Pancreas (tissue), 10 donors: Measurements from ENCODE around the gene CNTD1. TPM values are rescaled to one million over a fixed set of nuclear protein-coding genes. Genes with fewer than 3 reads are reported as not detected.

Experiments
- ATAC-seq, 4 donors: fragments of 200-7000 bp; cut with Tn5 transposase; one replicate each; pipeline versions ENCODE4 v1.8.0 to v1.9.1; 2020; ENCODE audit warnings: mild to moderate bottlenecking in 4 of 4, moderate library complexity in 4 of 4
- DNase-seq, 6 donors: peaks; one replicate each; pipeline ENCODE4 v3.0.0-alpha.2; 2020
- FAIRE-seq: peaks from 2 replicates; lab custom pipeline; 2012; peaks lifted over from hg19 to GRCh38; lab: Jason Lieb, UNC
- H3K27ac ChIP-seq, 4 donors: fragments of 200-600 bp; sonication (generic); 1 replicate in 3 of 4; 2 replicates in 1 of 4; pipeline versions ENCODE4 v1.5.0 to v1.8.0; 2020
- H3K27me3 ChIP-seq, 4 donors: fragments of 200-600 bp; one replicate each; pipeline ENCODE4 v1.8.0; 2021
- H3K36me3 ChIP-seq, 3 donors: fragments of 200-600 bp; sonication (generic) in 1 of 3; one replicate each; pipeline versions ENCODE4 v1.5.0 to v1.8.0; 2020 to 2021
- H3K4me1 ChIP-seq, 3 donors: fragments of 200-600 bp; one replicate each; pipeline ENCODE4 v1.8.0; 2021
- H3K4me3 ChIP-seq, 4 donors: fragments of 200-600 bp; sonication (generic) in 2 of 4; one replicate each; pipeline versions ENCODE4 v1.5.0 to v1.8.0; 2020 to 2021
- H3K9me3 ChIP-seq, 4 donors: fragments of 200-600 bp; one replicate each; pipeline ENCODE4 v1.8.0; 2021
- WGBS, 2 donors: extraction: QIAGEN DNeasy Blood & Tissue Kit; methylation state at CpG; one replicate each; pipeline ENCODE4 v1.1.7; 2013; 5-methylcytosine and 5-hydroxymethylcytosine counted together
- intact Hi-C, 3 donors: fragments of 100-400 bp; cut with DNase I; formaldehyde crosslinking; loops; one replicate each; pipeline versions ENCODE4 v1.11.1 to v1.14.2; 2022
- polyA plus RNA-seq, 2 donors: library from polyadenylated mRNA; stranded (reverse); fragments of 200-250 nt; gene quantifications; one replicate each; pipeline ENCODE4 v1.2.3, GENCODE V29; 2013
- total RNA-seq, 6 donors: library from RNA; stranded (reverse); fragmentation: NEBNext Ultra II Directional in 4 of 6; extraction: Animal tissue kit (Norgen Biotek cat#: 25700) in 4 of 6; gene quantifications; one replicate each; pipeline versions ENCODE4 v1.2.1 to v1.2.4, GENCODE V29; 2021 to 2023
- TF ChIP-seq, protein P1 (sequence below), 4 donors: fragments of 200-600 bp; sonication (generic) in 3 of 4; IDR thresholded peaks; one replicate each; pipeline versions ENCODE4 v1.5.0 to v1.8.0; 2021; ENCODE audit warnings: antibody characterized with exemption in 4 of 4
- donor health status: healthy with polysubstance abuse.
- donor health status: DM: no; HTN: no; CAD: no; lungs with moderate emphysema.
- donor health status: DM: no; HTN: no; CAD: no.
- donor health status: control.
- donor health status: control.
- donor health status: Bipolar disorder and iron deficiency.
- donor health status: DM: yes; HTN: yes; CAD: no.
- donor health status: DM: no; HTN: no; CAD: no.
- donor health status: DM: no; HTN: no; CAD: no.
- donor health status: DM: yes; HTN: yes; CAD: no.

CNTD1 gene
- total and polyA plus RNA-seq, 8 donors: 0.13 to 0.78 (median 0.45) TPM

DNA sequence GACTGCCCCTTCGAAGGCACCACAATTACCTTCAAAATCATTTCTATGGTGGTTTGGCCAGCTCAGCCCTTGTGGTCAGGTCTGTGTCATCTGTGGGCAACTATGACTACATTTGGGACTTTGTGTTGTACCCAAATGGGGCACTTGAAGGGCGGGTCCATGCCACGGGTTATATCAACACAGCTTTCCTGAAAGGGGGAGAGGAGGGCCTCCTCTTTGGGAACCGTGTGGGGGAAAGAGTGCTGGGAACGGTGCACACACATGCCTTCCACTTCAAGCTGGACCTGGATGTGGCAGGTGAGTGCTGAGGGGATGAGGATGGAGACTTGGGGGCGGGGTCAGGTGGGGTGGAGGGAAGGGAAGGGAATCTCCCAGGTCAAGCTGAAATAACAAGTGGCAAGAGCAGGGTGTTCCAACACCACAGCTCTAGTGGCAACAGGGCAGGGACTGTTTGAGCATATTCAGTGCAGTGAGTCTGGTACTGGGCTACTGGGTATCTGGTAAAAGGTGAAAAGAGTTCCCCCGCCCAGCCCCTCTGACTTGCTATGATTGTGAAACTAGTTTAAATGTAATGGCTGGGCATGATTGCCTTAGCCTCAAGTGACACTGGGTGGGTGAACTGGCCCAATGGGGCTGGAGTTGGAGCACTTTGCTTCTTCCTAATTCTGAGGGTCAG, 47.4 kb downstream of the CNTD1 start:
- FAIRE-seq: no peak
- Histone ChIP-seq H3K9me3 (no peaks in the 10 kb centered on the region), H3K36me3 (peaks cover 5 to 22% (median 16%) of the 10 kb centered on the region in 3 donors), H3K27me3 (no peaks in the 10 kb centered on the region), H3K27ac (no peak overlapping the region), H3K4me3 (no peak overlapping the region), H3K4me1 (no peaks in the 10 kb centered on the region)
- ATAC-seq: peak in 1 of 4 donors; percentile 5
- WGBS, 2 donors: 73 to 82% methylated on average over 7 of the region's 7 CpGs
- no peak for DNase-seq
- intact Hi-C loops: loop anchor here in 2 of 3 donors (5.0 kb wide), 2 partner anchors 86 to 91 kb away; no protein-coding TSS in a partner anchor
- TF ChIP-seq, protein P1, sequence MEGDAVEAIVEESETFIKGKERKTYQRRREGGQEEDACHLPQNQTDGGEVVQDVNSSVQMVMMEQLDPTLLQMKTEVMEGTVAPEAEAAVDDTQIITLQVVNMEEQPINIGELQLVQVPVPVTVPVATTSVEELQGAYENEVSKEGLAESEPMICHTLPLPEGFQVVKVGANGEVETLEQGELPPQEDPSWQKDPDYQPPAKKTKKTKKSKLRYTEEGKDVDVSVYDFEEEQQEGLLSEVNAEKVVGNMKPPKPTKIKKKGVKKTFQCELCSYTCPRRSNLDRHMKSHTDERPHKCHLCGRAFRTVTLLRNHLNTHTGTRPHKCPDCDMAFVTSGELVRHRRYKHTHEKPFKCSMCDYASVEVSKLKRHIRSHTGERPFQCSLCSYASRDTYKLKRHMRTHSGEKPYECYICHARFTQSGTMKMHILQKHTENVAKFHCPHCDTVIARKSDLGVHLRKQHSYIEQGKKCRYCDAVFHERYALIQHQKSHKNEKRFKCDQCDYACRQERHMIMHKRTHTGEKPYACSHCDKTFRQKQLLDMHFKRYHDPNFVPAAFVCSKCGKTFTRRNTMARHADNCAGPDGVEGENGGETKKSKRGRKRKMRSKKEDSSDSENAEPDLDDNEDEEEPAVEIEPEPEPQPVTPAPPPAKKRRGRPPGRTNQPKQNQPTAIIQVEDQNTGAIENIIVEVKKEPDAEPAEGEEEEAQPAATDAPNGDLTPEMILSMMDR (IDR thresholded peaks at IDR 0.05): no peak

DNA sequence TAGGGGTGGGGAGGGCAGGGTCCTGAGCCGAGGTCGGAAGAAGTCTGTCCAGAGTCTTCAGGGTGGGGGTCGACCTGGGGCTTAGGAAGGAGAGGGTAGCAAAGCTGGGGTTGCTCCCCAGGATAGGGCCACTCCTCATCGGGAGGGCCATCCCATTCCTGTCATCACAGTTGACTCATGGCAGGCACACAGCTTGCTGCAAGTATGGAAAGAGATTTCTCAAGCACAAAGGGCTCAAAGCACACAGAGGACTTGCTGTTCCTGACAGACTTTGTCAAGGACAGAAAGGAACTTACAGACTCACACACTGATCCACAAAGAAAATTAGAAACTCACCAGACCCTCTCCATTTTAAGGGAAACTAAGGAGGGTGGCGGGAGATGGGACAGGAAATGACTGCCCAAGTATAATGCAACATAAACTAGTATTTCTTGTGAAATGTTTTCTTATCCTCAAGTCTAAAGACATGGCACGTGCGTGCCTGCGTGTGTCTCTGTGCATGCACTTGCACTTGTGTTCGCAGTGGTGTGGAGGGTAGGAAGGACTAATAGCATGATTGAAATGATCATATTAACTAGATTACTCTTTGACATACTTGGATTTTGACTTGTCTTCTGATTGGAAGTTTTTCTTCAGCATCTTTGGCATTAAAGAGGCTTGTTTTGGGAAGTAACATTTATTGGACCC, 48.1 kb downstream of the CNTD1 start:
- no peaks in the 10 kb centered on the region for H3K27me3 ChIP-seq
- H3K4me1 ChIP-seq: no peaks in the 10 kb centered on the region
- TF ChIP-seq, protein P1 (IDR thresholded peaks at IDR 0.05): no peak
- peak in 2 of 4 donors; percentile 8 to 15 for ATAC-seq
- H3K4me3 ChIP-seq: no peak overlapping the region
- DNase-seq: no peak
- no peaks in the 10 kb centered on the region for H3K9me3 ChIP-seq
- no peak overlapping the region for H3K27ac ChIP-seq
- FAIRE-seq: no peak
- H3K36me3 ChIP-seq: peaks cover 5 to 15% (median 10%) of the 10 kb centered on the region in 3 donors
- intact Hi-C loops: loop anchor here in 2 of 3 donors (5.0 kb wide), 2 partner anchors 86 to 91 kb away; no protein-coding TSS in a partner anchor
- WGBS, 2 donors: 60 to 75% methylated on average over 9 of the region's 9 CpGs

DNA sequence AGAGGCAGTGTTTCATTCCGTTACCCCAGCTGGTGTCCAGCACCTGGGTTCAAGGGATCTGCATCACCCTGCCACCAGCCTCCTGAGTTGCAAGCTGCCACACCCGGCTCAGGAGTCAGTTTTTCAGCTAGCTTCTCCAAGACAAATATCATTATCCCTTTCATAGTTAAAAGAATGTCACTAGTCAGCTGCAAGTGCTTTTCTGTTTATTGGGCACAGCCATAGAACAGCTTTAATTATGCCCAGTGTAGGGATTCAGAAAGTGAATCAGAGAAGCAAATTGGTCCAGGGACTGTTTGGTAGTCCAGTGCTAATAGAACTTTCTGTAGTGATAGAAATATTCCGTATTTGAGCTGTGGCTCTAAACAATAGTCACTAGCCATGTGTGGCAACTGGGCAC, 49.4 kb downstream of the CNTD1 start:
- TF ChIP-seq, protein P1 (IDR thresholded peaks at IDR 0.05): no peak
- Histone ChIP-seq H3K27ac (no peak overlapping the region), H3K36me3 (peaks cover 2 to 7% (median 5%) of the 10 kb centered on the region in 3 donors), H3K4me1 (no peaks in the 10 kb centered on the region), H3K9me3 (no peaks in the 10 kb centered on the region), H3K4me3 (no peak overlapping the region), H3K27me3 (no peaks in the 10 kb centered on the region)
- FAIRE-seq (no peak), ATAC-seq (no peak), DNase-seq (no peak)
- intact Hi-C loops: loop anchor here in 2 of 3 donors (5.0 kb wide), 2 partner anchors 84 to 89 kb away; no protein-coding TSS in a partner anchor
- WGBS, 2 donors: 46 to 62% methylated on average over 3 of the region's 3 CpGs

DNA sequence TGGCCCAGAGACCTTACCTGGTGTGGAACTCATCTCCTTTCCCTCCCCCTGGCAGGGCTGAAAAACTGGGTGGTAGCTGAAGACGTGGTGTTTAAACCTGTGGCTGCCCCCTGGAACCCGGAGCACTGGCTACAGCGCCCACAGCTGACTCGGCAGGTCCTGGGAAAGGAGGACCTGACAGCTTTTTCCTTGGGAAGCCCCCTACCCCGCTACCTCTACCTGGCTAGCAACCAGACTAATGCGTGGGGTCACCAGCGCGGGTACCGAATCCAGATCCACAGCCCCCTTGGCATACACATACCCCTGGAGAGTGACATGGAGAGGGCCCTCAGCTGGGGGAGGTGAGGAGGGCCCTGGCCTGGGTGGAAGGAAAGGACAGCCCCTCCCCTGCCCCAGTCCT, 50.4 kb downstream of the CNTD1 start:
- Histone ChIP-seq H3K36me3 (peaks cover 0 to 7% (median 5%) of the 10 kb centered on the region in 3 donors), H3K4me1 (no peaks in the 10 kb centered on the region), H3K9me3 (no peaks in the 10 kb centered on the region), H3K27me3 (no peaks in the 10 kb centered on the region), H3K4me3 (no peak overlapping the region), H3K27ac (no peak overlapping the region)
- TF ChIP-seq, protein P1 (IDR thresholded peaks at IDR 0.05): no peak
- no peak for DNase-seq
- 77 to 82% methylated on average over 9 of the region's 9 CpGs for WGBS, 2 donors
- FAIRE-seq: no peak
- no peak for ATAC-seq
- intact Hi-C loops: loop anchor here in 2 of 3 donors (5.0 kb wide), 2 partner anchors 83 to 88 kb away; no protein-coding TSS in a partner anchor
